ENCODE results near the gene SPTBN1. TPM values are rescaled to one million over a fixed set of nuclear protein-coding genes. Genes with fewer than 3 reads are reported as not detected.

SPTBN1 gene
- total and polyA plus RNA-seq, 2 of the 13 experiments (the other 11 are each of a cell fraction or from before 2014, with no cell fraction given) = 123 to 299 TPM

- TF ChIP-seq ZNF574 (CRISPR knock-in tag; IDR thresholded peaks at IDR 0.05) (no peak), ERF (CRISPR knock-in tag; IDR thresholded peaks at IDR 0.05) (no peak), SALL2 (CRISPR knock-in tag; IDR thresholded peaks at IDR 0.05) (no peak)
These were observed 219.6 kb downstream of the SPTBN1 start (continued) for GRCh38 chr2:54675738-54676137.

GRCh38 chr2:54676656-54677055 is 220.5 kb downstream of the SPTBN1 start:
- no peak for DNase-seq (ENCODE audit: low spot score)
- H3K79me2 ChIP-seq (ENCODE audit: insufficient read depth, low read length) = no peaks in the 10 kb centered on the region
- H3K4me1 ChIP-seq (ENCODE audit: insufficient read depth, low read length) = peaks cover 33% of the 10 kb centered on the region
- no TSS peak for BruUV-seq (replicated peaks)
- WGBS (ENCODE audit: low lambda C conversion rate) = 63% methylated on average over 2 of the region's 2 CpGs
- H3K4me3 ChIP-seq (replicated peaks in 1 of 3; ENCODE audit: insufficient read depth in 1 of 3, low read depth in 2 of 3, low read length in 3 of 3) = no peak overlapping the region
- POLR2A ChIA-PET = interaction anchor here (1.2 kb wide), 1 partner anchor 10 kb away, joined by 4 read pairs; no protein-coding TSS in a partner anchor
- no peak overlapping the region for H3K4me2 ChIP-seq (ENCODE audit: low read depth, low read length)
- in situ Hi-C loops (cut with HindIII; ENCODE audit: extremely low pct_ligation_motif_present, low pct_unique_long_range_greater_than_20kb) = no loop called here
- H3K27me3 ChIP-seq (ENCODE audit: control insufficient read depth in 1 of 2, insufficient read depth in 2 of 2, low read length in 2 of 2) = no peaks in the 10 kb centered on the region
- no peaks in the 10 kb centered on the region for H3K9me3 ChIP-seq (ENCODE audit: low read length)
- TF ChIP-seq GATAD2A (CRISPR knock-in tag; IDR thresholded peaks at IDR 0.05) (no peak), AKNA (CRISPR knock-in tag; IDR thresholded peaks at IDR 0.05; ENCODE audit: borderline replicate concordance) (no peak), HNRNPL (IDR thresholded peaks at IDR 0.05; ENCODE audit: low read depth, low read length) (no peak), AFF4 (CRISPR knock-in tag; IDR thresholded peaks at IDR 0.05) (no peak), ZFP62 (CRISPR knock-in tag; IDR thresholded peaks at IDR 0.05) (no peak)
- no peaks in the 10 kb centered on the region for H4K20me1 ChIP-seq (ENCODE audit: insufficient read depth, low read length)
- CTCF ChIA-PET (ENCODE audit: low intra/inter-chr PET ratio, low total read pairs) = no interaction called here
- no peak for FAIRE-seq
- no peak overlapping the region for H3K9ac ChIP-seq (ENCODE audit: insufficient read depth, low read depth, low read length)
- ATAC-seq = peak; percentile 18
- intact Hi-C loops (cut with micrococcal nuclease; ENCODE audit: unreplicated experiment) = no loop called here
- no peaks in the 10 kb centered on the region for H3K36me3 ChIP-seq (replicated peaks in 1 of 2; ENCODE audit: control insufficient read depth in 1 of 2, insufficient read depth in 2 of 2, low read length in 2 of 2)
- H3K27ac ChIP-seq (ENCODE audit: extremely low read length, insufficient read depth, low read length) = no peak overlapping the region
- H2AFZ ChIP-seq (ENCODE audit: low read length) = no peak overlapping the region
